Natural killer cell (primary cell): ENCODE measurements around the gene GBP1. TPM values are rescaled to one million over a fixed set of nuclear protein-coding genes. Genes with fewer than 3 reads are reported as not detected.

Source experiments
- ATAC-seq, 3 donors: fragments of 150-1000 bp in 2 of 3; fragments of 200-7000 bp in 1 of 3; cut with Tn5 transposase; 1 replicate in 1 of 3; 2 replicates in 2 of 3; pipeline ENCODE4 v1.10.0; 2021; ENCODE audit warnings: mild to moderate bottlenecking in 2 of 3, moderate library complexity in 2 of 3
- DNase-seq, 2 donors: peaks; one replicate each; pipeline versions ENCODE4 v3.0.0 to v3.0.0-alpha.2; 2013 to 2021; ENCODE audit warnings: mixed read lengths in 1 of 2
- H3K27ac ChIP-seq: one replicate; pipeline ENCODE4 v1.5.1; 2013; ENCODE audit warnings: mild to moderate bottlenecking, low read length
- H3K27me3 ChIP-seq: one replicate; pipeline ENCODE4 v1.6.1; 2013; ENCODE audit warnings: low read length; ENCODE audit not compliant: control insufficient read depth, insufficient read depth
- H3K36me3 ChIP-seq: one replicate; pipeline ENCODE4 v1.6.1; 2013; ENCODE audit warnings: low read length; ENCODE audit not compliant: control insufficient read depth, insufficient read depth
- H3K4me1 ChIP-seq: one replicate; pipeline ENCODE4 v1.6.1; 2013; ENCODE audit warnings: low read length; ENCODE audit not compliant: control insufficient read depth, insufficient read depth
- H3K4me3 ChIP-seq: one replicate; pipeline ENCODE4 v1.5.1; 2013; ENCODE audit warnings: low read length
- H3K9me3 ChIP-seq: one replicate; pipeline ENCODE4 v1.6.1; 2013; ENCODE audit warnings: low read length; ENCODE audit not compliant: control insufficient read depth, insufficient read depth
- H3K27ac Mint-ChIP-seq, 2 donors: one replicate each; pipeline ENCODE4 v1.8.0; 2022; ENCODE audit warnings: mild to moderate bottlenecking in 2 of 2, mixed read lengths in 2 of 2, moderate library complexity in 1 of 2
- H3K27me3 Mint-ChIP-seq, 2 donors: one replicate each; pipeline ENCODE4 v1.8.0; 2022; ENCODE audit warnings: low read depth in 2 of 2, mixed read lengths in 2 of 2
- H3K36me3 Mint-ChIP-seq: one replicate; pipeline ENCODE4 v1.8.0; 2022; ENCODE audit warnings: mixed read lengths
- H3K4me1 Mint-ChIP-seq, 2 donors: one replicate each; pipeline ENCODE4 v1.8.0; 2022; ENCODE audit warnings: mixed read lengths in 2 of 2
- H3K4me3 Mint-ChIP-seq: one replicate; pipeline ENCODE4 v1.8.0; 2022; ENCODE audit warnings: mild to moderate bottlenecking, moderate library complexity, mixed read lengths
- H3K9me3 Mint-ChIP-seq, 2 donors: one replicate each; pipeline ENCODE4 v1.8.0; 2022; ENCODE audit warnings: mixed read lengths in 2 of 2
- CTCF ChIP-seq: fragments of 200-600 bp; IDR thresholded peaks from one replicate; pipeline ENCODE4 v1.8.0; 2022; ENCODE audit warnings: antibody characterized with exemption
- WGBS: methylation state at CpG from one replicate; pipeline ENCODE4 v1.1.7; 2013; ENCODE audit warnings: missing lambda C conversion rate; ENCODE audit not compliant: insufficient coverage; 5-methylcytosine and 5-hydroxymethylcytosine counted together
- intact Hi-C: fragments of 100-400 bp; cut with micrococcal nuclease; formaldehyde crosslinking; loops from one replicate; pipeline ENCODE4 v1.14.2; 2022
- total RNA-seq, 4 donors: library from RNA; stranded (reverse); fragments of 120-200 nt in 1 of 4; gene quantifications; one replicate each; pipeline versions ENCODE4 v1.2.3 to v1.2.4, GENCODE V29; 2013 to 2022

GBP1 gene
- 10 to 100 TPM; 32.0 to 41.2 (median 34.8) TPM for total RNA-seq
- 84.7 TPM for total RNA-seq (2013)

DNA sequence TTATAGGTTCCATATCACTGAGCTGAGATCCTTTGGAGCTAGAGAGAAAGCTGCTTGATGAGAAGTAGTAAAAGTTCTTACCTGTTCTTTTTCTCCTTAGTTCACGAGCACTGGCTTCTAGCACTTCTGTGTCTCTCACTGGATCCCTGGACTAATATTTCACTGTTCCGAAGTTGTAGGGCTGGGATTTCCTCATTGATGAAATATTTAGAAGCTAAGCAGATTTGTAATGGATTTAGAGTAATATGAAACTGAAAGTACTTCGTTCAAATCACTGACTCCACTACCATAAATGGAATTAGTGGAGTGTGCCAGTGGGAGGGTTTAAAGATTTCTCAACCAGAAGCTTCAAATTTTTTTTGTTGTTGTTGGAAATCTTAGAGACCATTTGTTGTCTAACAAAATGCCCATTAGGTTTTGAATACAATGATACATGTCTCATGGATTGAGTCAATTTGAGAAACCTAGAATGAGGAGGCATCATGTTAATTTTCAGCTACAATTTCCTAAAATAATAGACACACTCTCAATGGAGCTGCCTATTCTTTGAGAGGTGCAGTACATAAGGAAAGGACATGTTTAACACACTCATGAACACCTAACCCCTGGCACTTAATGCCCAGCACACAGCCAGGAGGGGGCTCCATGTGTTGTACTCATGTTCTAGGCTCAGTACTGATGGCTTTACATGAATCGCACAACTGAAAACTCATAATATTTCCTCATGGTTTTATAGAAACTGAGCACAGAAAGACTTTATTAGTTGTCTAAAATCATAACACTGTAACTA lies at the start of gene GBP1:
GBP1 (minus strand) TSS at position 130 of the 790 bp plus-strand sequence. CDS start 1,974 bp downstream, outside the sequence.
- peak within 1 kb of the TSS; percentile 87 to 95 for H3K27ac Mint-ChIP-seq
- peak in 1 of 2 donors; percentile 73 for DNase-seq
- no peaks in the 10 kb centered on the region for H3K27me3 ChIP-seq
- peaks cover 55 to 58% of the 10 kb centered on the region in 2 donors for H3K4me1 Mint-ChIP-seq
- intact Hi-C loops = loop anchor here (1.0 to 5.0 kb wide), 3 partner anchors 43 to 212 kb away; partner anchors contain the start of genes GBP2 and GBP3
- H3K9me3 Mint-ChIP-seq = no peaks in the 10 kb centered on the region
- TF ChIP-seq CTCF = no peak
- peaks cover 9% of the 10 kb centered on the region for H3K4me1 ChIP-seq
- peak; percentile 86 to 88 (median 87) for ATAC-seq
- H3K27me3 Mint-ChIP-seq = no peaks in the 10 kb centered on the region
- peak within 1 kb of the TSS; percentile 89 for H3K4me3 ChIP-seq
- 24% methylated on average over 3 of the region's 4 CpGs for WGBS
- H3K36me3 Mint-ChIP-seq = peaks cover 23% of the 10 kb centered on the region
- H3K4me3 Mint-ChIP-seq = peak within 1 kb of the TSS; percentile 98
- H3K27ac ChIP-seq = peak within 1 kb of the TSS; percentile 94
- H3K9me3 ChIP-seq = no peaks in the 10 kb centered on the region
- peaks cover 14% of the 10 kb centered on the region for H3K36me3 ChIP-seq

DNA sequence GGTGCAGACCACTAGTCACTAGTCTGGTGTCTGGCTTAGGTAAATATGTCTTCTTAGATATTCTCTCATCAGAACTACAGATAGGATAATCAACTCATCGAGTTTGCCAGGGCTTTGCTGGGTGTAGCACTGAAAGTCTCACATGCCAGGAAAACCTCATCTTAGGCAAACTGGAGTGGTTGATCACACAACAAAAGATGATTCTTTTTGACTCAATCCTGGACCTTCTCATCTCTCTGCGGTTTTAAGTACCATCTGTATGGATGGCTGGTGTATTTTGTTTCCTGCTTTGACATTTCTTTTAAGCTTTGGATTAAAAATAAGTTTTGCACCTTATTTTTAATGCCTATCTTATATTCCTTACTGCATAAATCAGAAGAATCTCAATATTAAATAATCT lies 49.7 kb upstream of the GBP1 start:
- Histone ChIP-seq H3K27me3 (no peaks in the 10 kb centered on the region), H3K27ac (no peak overlapping the region), H3K4me1 (no peaks in the 10 kb centered on the region), H3K36me3 (peaks cover 96% of the 10 kb centered on the region), H3K9me3 (no peaks in the 10 kb centered on the region), H3K4me3 (no peak overlapping the region)
- ATAC-seq (no peak), DNase-seq (no peak)
- H3K27ac Mint-ChIP-seq = peak overlapping the region; percentile 47 to 61
- TF ChIP-seq CTCF = no peak
- H3K36me3 Mint-ChIP-seq = peaks cover 44% of the 10 kb centered on the region
- intact Hi-C loops = no loop called here
- no peak overlapping the region for H3K4me3 Mint-ChIP-seq
- WGBS = 82% methylated on average over 2 of the region's 2 CpGs
- H3K27me3 Mint-ChIP-seq = no peaks in the 10 kb centered on the region
- peaks cover 17 to 31% of the 10 kb centered on the region in 2 donors for H3K4me1 Mint-ChIP-seq
- H3K9me3 Mint-ChIP-seq = no peaks in the 10 kb centered on the region

DNA sequence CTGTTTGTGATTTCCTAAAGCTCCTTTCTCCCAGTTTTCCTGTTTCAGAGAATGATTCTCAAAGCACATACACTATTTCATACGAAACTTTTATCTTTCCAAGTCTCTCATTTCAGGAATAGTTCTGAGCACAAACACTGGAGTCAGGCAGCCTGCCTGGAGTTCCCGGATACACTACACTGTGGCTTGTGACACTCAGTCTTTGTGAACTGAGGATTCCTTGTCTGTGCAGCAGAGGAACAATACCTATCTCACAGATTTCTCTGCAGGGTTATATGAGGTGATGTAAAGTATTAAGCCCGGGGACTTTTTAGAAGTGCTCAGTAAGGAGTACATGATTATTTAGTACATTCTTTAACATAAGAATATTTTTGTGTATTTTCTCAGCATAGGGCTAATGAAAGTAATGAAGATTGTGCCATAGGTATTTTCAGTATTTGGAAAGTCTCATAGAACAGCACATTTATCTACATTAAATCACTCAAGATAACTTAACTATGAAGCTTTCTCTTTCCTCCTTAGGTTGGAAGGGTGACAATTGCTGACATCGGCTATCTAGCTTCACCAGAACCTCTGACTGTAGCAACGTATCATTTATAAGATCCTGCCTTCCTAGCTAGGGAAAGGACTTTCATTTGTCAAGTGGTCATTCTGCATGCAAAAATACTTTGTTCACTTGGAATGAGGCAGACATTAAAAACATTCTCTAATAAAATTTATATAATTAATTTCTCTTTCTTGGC lies 48.0 kb upstream of the GBP1 start:
- 94% methylated on average over 4 of the region's 5 CpGs for WGBS
- Mint-ChIP-seq H3K27me3 (no peaks in the 10 kb centered on the region), H3K36me3 (peaks cover 58% of the 10 kb centered on the region)

More for the DNA sequence above, 48.0 kb upstream of the GBP1 start:
- no peak for TF ChIP-seq CTCF
- DNase-seq = no peak
- Histone ChIP-seq H3K27ac (no peak overlapping the region), H3K4me1 (no peaks in the 10 kb centered on the region), H3K27me3 (no peaks in the 10 kb centered on the region), H3K4me3 (no peak overlapping the region), H3K36me3 (peaks cover 96% of the 10 kb centered on the region), H3K9me3 (no peaks in the 10 kb centered on the region)
- Mint-ChIP-seq H3K4me3 (no peak overlapping the region), H3K27ac (peak overlapping the region; percentile 73 to 74), H3K9me3 (no peaks in the 10 kb centered on the region), H3K4me1 (peaks cover 17 to 37% of the 10 kb centered on the region in 2 donors)
- ATAC-seq = no peak
- intact Hi-C loops = no loop called here
